GM19193 (cell line): ENCODE results near the gene PSD2.

ENCODE experiments used
- POLR2A ChIP-seq: IDR thresholded peaks from 4 replicates; pipeline ENCODE4 v1.6.1; 2011; ENCODE audit not compliant: insufficient read depth, insufficient read length; ENCODE audit errors: extremely low read depth

Gene PSD2

DNA sequence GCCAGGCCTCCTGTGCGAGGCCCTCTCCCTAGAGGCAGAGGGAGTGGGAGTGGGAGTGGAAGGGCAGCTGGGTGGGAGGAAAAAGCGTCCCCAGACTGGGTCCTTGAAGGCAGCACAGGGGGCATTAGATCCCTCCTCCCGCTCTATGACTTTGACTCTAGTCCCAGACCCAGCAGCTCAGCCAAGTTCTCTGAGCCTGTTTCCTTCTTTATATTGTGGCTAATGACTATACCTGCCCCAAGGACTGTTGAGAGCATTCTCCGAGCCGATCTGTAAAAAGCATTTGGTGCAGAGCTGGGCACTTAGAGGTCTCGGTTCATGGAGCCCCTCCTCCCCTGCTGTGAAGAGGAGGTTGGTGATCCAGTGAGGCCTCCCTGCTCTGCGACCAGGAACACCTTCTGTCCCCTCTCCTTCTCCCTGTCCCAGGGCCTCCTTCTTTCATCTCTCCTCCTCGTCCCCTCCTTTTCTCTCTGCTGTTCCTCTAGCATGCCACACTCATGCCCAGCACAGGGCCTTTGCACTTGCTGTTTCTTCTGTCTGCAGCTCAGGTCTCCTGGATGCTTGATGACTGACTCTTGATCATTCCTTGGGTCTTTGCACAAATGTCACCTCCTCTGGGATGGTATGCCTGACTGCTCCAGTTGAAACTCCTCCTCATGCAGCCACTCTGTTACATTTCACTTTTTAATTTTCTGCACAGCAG lies 23.4 kb upstream of the PSD2 start:
- TF ChIP-seq POLR2A, result no peak

DNA sequence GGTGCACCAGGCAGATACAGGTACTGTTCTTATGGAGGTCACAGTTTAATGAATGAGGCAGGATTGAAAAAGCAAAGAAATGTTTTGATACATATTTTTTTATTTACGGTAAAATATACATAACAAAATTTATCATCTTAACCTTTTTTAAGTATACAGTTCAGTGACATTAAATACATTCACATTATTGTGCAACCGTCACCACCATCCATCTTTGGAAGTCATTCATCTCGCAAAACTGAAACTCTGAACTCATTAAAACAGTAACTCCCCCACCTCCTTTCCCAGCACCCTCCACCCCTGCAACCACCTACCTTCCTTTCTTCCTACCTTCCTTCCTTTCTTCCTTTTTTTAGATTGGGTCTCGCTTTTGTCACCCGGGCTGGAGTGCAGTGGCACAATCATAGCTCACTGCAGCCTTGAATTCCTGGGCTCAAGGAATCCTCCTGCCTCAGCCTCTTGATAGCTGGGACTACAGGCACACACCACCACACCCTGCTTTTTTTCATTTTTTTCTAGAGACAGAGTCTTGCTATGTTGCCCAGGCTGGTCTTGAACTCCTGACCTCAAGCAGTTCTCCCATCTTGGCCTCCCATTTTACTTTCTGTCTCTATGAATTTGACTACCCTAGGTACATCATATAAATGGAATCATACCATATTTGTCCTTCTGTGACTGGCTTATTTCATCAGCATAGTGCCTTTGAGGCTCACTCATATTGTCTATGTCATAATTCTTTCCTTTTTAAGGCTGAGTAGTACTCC lies 22.5 kb upstream of the PSD2 start:
- TF ChIP-seq POLR2A, result no peak

- TF ChIP-seq POLR2A, result no peak
Measured at GRCh38 chr5:139774980-139775661, 20.5 kb upstream of the PSD2 start.

DNA sequence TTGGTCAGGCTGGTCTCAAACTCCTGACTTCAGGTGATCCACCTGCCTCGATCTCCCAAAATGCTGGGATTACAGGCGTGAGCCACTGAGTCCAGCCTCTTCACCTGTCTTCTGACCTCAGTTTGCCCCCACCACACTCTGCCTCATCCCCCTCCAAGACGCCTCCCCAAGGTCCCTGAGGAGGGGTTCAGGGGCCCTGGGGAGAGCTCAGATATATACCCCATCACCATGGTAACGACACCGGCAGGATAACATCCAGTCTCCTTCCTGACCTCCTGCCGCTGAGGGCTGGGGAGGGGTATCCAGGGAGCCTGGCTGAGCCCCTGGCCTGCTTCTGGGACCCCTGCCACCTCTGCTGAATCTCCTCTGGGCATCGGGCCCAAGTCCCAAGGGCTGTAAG lies 19.7 kb upstream of the PSD2 start:
- no peak for TF ChIP-seq POLR2A

DNA sequence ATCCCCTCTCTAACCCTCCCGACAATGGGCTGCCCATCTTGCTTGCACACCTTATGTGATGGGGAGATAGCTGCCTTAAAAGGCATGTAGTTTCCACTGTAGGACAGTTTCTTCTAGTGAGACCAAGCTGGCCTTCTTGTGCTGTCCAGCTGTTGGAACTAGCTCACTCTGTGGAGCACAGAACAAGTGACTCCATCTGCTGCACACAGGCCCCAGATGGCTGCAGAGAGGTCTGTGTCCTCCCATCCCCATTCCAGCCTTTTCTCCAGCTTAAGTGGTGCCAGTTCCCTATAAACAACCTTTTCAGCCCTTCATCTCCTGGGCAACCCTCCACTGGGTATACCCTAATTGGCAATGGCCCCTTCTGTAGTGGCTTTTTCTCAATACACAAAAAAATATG lies 18.7 kb upstream of the PSD2 start:
- TF ChIP-seq POLR2A, result no peak

DNA sequence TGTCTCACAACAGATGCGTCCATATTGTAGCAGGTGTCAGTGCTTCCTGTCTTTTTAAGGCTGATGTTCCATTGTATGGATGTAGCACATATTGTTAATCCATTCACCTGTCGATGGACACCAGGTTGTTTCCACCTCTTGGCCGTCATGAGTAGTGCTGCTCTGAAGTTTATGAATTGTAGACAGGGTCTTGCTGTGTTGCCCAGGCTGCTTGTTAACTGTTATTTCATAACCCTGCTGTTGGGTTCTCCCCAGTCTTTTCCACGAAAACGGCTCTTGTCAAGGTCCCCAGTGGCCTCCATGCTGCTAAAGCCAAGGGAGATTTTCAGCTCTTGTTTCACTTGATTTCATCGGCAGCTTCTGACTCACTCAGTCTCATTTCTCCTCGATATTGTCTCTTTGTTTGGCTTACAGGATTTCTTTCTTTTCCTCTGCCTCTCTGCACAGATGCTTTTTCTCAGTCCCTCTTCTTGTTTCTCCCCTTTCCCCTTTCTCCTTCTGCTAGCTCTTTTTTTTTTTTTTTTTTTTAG lies 12.1 kb upstream of the PSD2 start:
- no peak for TF ChIP-seq POLR2A

- TF ChIP-seq POLR2A, result no peak
Measured at GRCh38 chr5:139784488-139784887, 11.1 kb upstream of the PSD2 start.

DNA sequence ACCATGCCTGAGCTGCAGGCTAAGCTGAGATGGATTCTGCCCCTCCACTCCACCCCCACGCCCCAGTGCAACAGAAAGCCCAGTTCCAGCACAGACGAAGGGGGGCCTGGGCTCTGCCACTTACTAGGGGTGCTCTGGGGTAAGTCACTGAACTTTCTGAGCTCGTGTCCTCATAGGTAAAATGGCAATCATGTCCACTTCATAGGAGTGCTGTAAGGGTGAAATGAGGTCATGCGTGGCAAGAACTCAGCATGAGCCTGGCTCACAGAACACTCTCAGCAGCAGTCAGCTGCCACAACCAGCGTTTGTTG lies 8.4 kb upstream of the PSD2 start:
- no peak for TF ChIP-seq POLR2A

DNA sequence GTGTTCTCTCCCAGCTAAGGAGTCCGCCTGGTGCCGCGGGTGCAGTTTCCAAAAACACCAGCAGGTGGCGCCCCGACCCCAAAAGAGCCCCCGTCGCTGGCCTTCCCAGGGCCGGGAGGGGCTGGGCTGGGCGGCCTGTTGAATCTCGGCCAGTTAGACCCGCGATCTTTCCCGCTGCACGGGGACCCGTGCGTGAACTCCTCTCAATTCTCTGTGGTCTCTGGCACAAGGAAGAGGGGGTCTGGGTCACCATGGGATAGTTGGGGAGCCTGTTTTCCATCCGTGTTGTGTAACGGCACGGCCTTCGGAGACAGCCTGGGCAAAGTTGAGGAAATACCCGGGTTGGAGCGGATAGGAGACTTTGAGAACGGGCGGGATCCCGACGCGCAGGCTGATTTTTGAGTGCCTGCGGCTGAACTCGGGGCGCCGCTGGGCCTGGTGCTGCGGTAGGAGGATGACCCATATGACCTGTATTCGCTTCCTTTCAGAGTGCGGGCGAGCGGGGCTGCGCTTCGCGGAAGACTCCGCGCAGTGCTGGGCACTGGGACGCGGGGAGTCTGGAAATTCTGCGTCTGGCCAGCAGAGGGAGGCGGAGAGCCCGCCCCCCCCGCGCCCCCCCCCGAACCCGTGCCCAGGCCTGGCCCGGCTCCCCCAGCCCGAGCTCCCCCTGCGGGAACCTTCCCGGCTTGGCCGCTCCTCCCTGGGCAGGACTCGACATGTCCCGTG lies 7.9 kb upstream of the PSD2 start:
- TF ChIP-seq POLR2A, result no peak

DNA sequence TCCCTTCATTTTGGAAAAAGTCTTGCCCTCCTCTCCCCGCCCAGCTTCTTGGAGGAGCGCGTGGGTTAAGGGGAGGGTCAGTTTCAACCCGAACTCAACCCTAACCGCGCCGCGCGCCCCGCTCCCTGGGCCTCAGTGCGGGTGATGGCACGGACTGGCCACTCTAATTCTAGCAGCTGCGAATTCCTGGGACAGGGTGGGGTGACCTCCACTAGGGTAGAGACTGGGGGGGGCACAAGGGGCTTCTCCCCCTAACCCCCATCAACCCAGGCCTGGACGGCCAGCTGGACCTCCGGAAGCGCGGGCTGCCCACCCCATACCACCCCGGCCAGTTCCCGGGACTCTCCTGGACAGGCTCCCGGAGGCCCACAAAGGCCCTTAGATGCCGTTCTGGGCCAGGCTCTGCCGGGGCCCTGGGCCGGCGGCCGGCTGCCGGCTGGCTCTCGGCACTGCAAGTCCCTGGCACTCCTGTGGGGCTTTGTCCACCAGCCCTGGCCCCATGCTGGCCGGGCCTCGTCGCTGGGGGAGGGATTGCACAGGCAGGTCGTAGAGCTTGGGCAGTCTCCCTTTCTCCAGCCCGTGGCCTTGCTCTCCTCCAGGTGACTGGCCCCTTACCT lies 7.2 kb upstream of the PSD2 start:
- TF ChIP-seq POLR2A, result no peak

DNA sequence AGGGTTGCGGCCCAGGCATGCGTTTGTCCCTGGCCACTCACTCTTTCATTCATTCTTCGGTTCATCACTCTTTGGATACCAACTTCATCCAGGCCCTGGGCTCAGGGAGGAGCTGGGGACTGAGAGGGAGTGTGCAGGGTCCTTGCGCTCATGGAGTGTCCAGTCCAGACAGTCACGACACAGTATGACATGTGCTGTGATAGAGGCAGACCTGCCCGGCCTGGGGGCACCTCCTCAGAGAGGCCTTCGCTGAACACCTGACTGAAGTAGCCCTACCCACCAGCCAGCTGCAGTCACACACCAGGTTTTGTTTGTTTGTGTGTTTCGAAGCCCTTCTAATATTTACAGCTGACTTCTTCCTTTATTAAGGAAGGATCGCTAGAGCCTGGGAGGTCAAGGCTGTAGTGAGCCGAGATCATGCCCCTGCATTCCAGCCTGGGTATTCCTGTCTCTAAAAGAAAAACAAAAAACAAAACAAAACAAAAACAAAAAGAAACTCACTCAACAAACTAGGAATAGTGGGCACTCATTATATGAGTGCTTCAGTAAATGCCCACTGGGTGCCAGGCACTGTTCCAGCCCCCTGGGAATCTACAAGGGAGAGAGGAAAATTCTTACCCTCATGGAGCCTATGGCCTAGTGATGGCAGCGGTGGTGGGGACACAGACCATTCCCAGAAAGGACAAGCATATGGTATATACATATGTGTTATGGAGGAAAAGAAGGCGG lies 6.3 kb upstream of the PSD2 start:
- no peak for TF ChIP-seq POLR2A

DNA sequence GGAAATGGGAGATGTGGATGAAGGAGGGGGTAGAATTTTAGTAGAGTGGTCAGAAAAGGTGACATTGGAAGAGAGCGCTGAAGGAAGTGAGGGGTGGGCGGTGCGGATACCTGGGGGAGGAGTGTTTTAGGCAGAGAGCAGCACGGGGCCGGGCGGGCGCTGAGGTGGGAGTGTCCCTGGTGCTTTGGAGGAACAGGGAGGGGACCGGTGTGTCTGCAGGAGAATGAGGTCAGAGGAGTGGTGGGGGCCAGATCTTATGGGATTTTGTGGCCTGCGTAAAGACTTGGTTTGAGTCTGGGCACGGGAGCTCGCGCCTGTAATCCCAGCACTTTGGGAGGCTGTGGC lies 5.8 kb upstream of the PSD2 start:
- TF ChIP-seq POLR2A, result no peak

DNA sequence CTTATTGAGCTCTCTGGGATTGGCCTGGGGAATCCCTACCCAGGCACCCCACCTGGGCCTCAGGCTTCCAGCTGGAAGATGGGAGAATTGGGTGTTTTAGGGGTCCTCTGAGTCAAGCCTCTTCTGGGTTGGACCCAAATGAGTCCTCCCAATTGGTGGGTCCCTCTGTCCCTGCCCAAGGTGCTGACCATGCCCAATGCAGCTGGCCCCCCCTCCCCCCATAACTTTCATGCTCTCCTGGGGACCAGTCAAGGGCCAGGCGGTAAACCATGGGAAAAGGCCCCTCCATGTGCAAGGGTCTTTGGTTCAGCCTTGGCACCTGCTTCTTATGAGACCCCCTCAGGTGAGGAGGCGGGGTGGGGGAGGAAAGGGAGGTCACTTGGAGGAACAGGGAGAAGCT lies 3.4 kb upstream of the PSD2 start:
- no peak for TF ChIP-seq POLR2A
